Measurements from ENCODE around the gene PLEKHM2.

GRCh38 chr1:15732686-15733081 lies 48.6 kb downstream of the PLEKHM2 start:
- TF ChIP-seq EP300 (conservative IDR thresholded peaks at IDR 0.05; ENCODE audit: poor library complexity, severe bottlenecking) (no peak), CTCF (IDR thresholded peaks at IDR 0.05; ENCODE audit: poor library complexity, severe bottlenecking) (no peak), EZH2 (IDR thresholded peaks at IDR 0.05; ENCODE audit: borderline replicate concordance, insufficient read depth, low read length, poor library complexity, severe bottlenecking) (no peak), POLR2AphosphoS5 (IDR thresholded peaks at IDR 0.05) (no peak), REST (IDR thresholded peaks at IDR 0.05; ENCODE audit: borderline replicate concordance) (no peak), RAD21 (conservative IDR thresholded peaks at IDR 0.05) (no peak), MXI1 (conservative IDR thresholded peaks at IDR 0.05; ENCODE audit: poor library complexity, severe bottlenecking) (no peak)
